HepG2 (cell line): ENCODE data around the gene RHOBTB3. TPM values are rescaled to one million over a fixed set of nuclear protein-coding genes. Genes with fewer than 3 reads are reported as not detected.
A peak's percentile ranks its signal among the peaks of the same experiment; 100 is the strongest.

ENCODE experiments used
- AGO2 ChIP-seq: fragments of 200-400 bp; formaldehyde crosslinking; optimal IDR thresholded peaks from 2 replicates; pipeline ENCODE3; 2017; ENCODE audit warnings: mild to moderate bottlenecking, low read depth, low read length, moderate library complexity
- ARNT2 ChIP-seq: sonication (generic); formaldehyde crosslinking; IDR thresholded peaks from 2 replicates; pipeline ENCODE4 v1.8.0; 2022; ENCODE audit warnings: mild to moderate bottlenecking, low read depth, missing genetic modification reagents, moderate library complexity
- CBFB ChIP-seq: sonication (generic); formaldehyde crosslinking; IDR thresholded peaks from 2 replicates; pipeline ENCODE4 v1.4.0; 2020; ENCODE audit warnings: missing genetic modification reagents
- CREM ChIP-seq, 2 experiments: sonication (generic) in 1 of 2; formaldehyde crosslinking in 1 of 2; IDR thresholded peaks; 2 replicates each; pipeline versions ENCODE4 v1.4.0 to v1.6.1; 2016 to 2020; ENCODE audit warnings: antibody characterized with exemption in 1 of 2, mild to moderate bottlenecking in 1 of 2, missing genetic modification reagents in 1 of 2
- FOXP1 ChIP-seq, 2 experiments: fragments of 450-650 bp in 1 of 2; IDR thresholded peaks; 2 replicates each; pipeline ENCODE4 v1.6.1; 2017 to 2018; ENCODE audit warnings: antibody characterized with exemption in 1 of 2
- GATAD2A ChIP-seq: IDR thresholded peaks from 2 replicates; pipeline ENCODE4 v1.6.1; 2016
- IKZF4 ChIP-seq: sonication (generic); formaldehyde crosslinking; IDR thresholded peaks from 2 replicates; pipeline ENCODE4 v1.5.1; 2020; ENCODE audit warnings: borderline replicate concordance, mild to moderate bottlenecking, low read depth, missing genetic modification reagents; ENCODE audit errors: not compliant biosample characterization
- PRDM10 ChIP-seq: sonication (generic); formaldehyde crosslinking; IDR thresholded peaks from 2 replicates; pipeline ENCODE4 v1.4.0; 2020; ENCODE audit warnings: low read depth, missing genetic modification reagents
- SIX1 ChIP-seq: sonication (generic); formaldehyde crosslinking; IDR thresholded peaks from 2 replicates; pipeline ENCODE4 v1.4.0; 2020; ENCODE audit warnings: missing genetic modification reagents, borderline replicate concordance
- YEATS4 ChIP-seq: sonication (generic); formaldehyde crosslinking; IDR thresholded peaks from 2 replicates; pipeline ENCODE4 v1.4.0; 2020; ENCODE audit warnings: missing genetic modification reagents, borderline replicate concordance
- ZBTB34 ChIP-seq: sonication (generic); formaldehyde crosslinking; IDR thresholded peaks from 2 replicates; pipeline ENCODE4 v1.8.0; 2022; ENCODE audit warnings: mild to moderate bottlenecking, missing genetic modification reagents
- ZNF512B ChIP-seq: sonication (generic); formaldehyde crosslinking; IDR thresholded peaks from 2 replicates; pipeline ENCODE4 v1.5.1; 2020; ENCODE audit warnings: missing genetic modification reagents, mild to moderate bottlenecking, borderline replicate concordance
- ZNF589 ChIP-seq: sonication (generic); formaldehyde crosslinking; conservative IDR thresholded peaks from 2 replicates; pipeline ENCODE4 v1.8.0; 2022; ENCODE audit warnings: mild to moderate bottlenecking, moderate library complexity, missing genetic modification reagents
- ZNF792 ChIP-seq: IDR thresholded peaks from 2 replicates; pipeline ENCODE4 v1.6.1; 2016
- ZNF891 ChIP-seq: sonication (generic); formaldehyde crosslinking; IDR thresholded peaks from 2 replicates; pipeline ENCODE4 v1.5.0; 2020; ENCODE audit warnings: mild to moderate bottlenecking, missing genetic modification reagents
- ZSCAN31 ChIP-seq: sonication (generic); formaldehyde crosslinking; IDR thresholded peaks from 2 replicates; pipeline ENCODE4 v1.5.0; 2020; ENCODE audit warnings: low read depth, mild to moderate bottlenecking, missing genetic modification reagents
- polyA plus RNA-seq, 8 experiments: library from polyadenylated mRNA; depleted of rRNA in 3 of 8; stranded (reverse) in 7 of 8; unstranded in 1 of 8; fragments of >200 nt; fragmentation: Illumina TruSeq in 4 of 8; extraction: Trizol in 4 of 8; gene quantifications; 2 replicates each; pipeline versions ENCODE4 v1.2.1 to v1.2.3, GENCODE V29; 2011 to 2016; ENCODE audit warnings: low read depth in 4 of 8, missing spikeins in 1 of 8, mixed read lengths in 1 of 8; ENCODE audit not compliant: insufficient read depth in 1 of 8
- total RNA-seq, 5 experiments: library from RNA; depleted of rRNA; stranded (reverse); fragments of >200 nt; fragmentation: Illumina TruSeq; extraction: Trizol; gene quantifications; 2 replicates each; pipeline ENCODE4 v1.2.3, GENCODE V29; 2016; ENCODE audit warnings: low read depth in 1 of 5
- TF ChIP-seq, protein P1 (sequence below): sonication (generic); formaldehyde crosslinking; IDR thresholded peaks from 2 replicates; pipeline ENCODE4 v1.4.0; 2020; ENCODE audit warnings: mild to moderate bottlenecking, low read depth, missing genetic modification reagents

Gene RHOBTB3
- total and polyA plus RNA-seq, 2 of the 13 experiments (the other 11 are each of a cell fraction or from before 2014, with no cell fraction given): 31.6 to 35.4 TPM

- TF ChIP-seq SIX1 (CRISPR knock-in tag): peak; percentile 71
- TF ChIP-seq CBFB (CRISPR knock-in tag): peak; percentile 64; the same call in 1 of the 2 replicates
- TF ChIP-seq ZNF792: no peak
- TF ChIP-seq CREM (IDR thresholded peaks at IDR 0.05): peak; percentile 28; the same call in 1 of the 2 replicates
- TF ChIP-seq CREM (CRISPR knock-in tag; IDR thresholded peaks at IDR 0.05): no peak
- TF ChIP-seq FOXP1 (IDR thresholded peaks at IDR 0.05): no peak
- no peak for TF ChIP-seq FOXP1 (CRISPR knock-in tag; IDR thresholded peaks at IDR 0.05)
- peak; percentile 49 for TF ChIP-seq AGO2
- no peak; the same call in 1 of the 2 replicates for TF ChIP-seq ARNT2 (CRISPR knock-in tag)
- TF ChIP-seq ZSCAN31 (CRISPR knock-in tag): peak; percentile 92
- peak; percentile 4 for TF ChIP-seq IKZF4 (CRISPR knock-in tag)
- peak; percentile 67 for TF ChIP-seq YEATS4 (CRISPR knock-in tag)
- no peak for TF ChIP-seq ZNF891 (CRISPR knock-in tag)
- TF ChIP-seq, protein P1, sequence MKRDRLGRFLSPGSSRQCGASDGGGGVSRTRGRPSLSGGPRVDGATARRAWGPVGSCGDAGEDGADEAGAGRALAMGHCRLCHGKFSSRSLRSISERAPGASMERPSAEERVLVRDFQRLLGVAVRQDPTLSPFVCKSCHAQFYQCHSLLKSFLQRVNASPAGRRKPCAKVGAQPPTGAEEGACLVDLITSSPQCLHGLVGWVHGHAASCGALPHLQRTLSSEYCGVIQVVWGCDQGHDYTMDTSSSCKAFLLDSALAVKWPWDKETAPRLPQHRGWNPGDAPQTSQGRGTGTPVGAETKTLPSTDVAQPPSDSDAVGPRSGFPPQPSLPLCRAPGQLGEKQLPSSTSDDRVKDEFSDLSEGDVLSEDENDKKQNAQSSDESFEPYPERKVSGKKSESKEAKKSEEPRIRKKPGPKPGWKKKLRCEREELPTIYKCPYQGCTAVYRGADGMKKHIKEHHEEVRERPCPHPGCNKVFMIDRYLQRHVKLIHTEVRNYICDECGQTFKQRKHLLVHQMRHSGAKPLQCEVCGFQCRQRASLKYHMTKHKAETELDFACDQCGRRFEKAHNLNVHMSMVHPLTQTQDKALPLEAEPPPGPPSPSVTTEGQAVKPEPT (CRISPR knock-in tag): 0 out of 2 replicates have a peak, but pooled peaks have one; percentile 69
- TF ChIP-seq ZNF589 (CRISPR knock-in tag): peak; percentile 15; the same call in 1 of the 2 replicates
- TF ChIP-seq PRDM10 (CRISPR knock-in tag): peak; percentile 62; the same call in 1 of the 2 replicates
- peak; percentile 66; the same call in 1 of the 2 replicates for TF ChIP-seq GATAD2A (CRISPR knock-in tag)
- TF ChIP-seq ZNF512B: no peak
- no peak for TF ChIP-seq ZBTB34 (CRISPR knock-in tag)
Measured at GRCh38 chr5:95730730-95731570, at the start of gene RHOBTB3 (continued).
